Thymus (tissue), 11 donors: ENCODE data around the gene CD40. TPM values are rescaled to one million over a fixed set of nuclear protein-coding genes. Genes with fewer than 3 reads are reported as not detected.
"Not testable (repeated sequence)": the region's sequence is repeated elsewhere in the genome, so short reads cannot be mapped to it uniquely, and the experiment has no call there.

Experiments
- DNase-seq, 9 donors: peaks; one replicate each; pipeline ENCODE4 v3.0.0-alpha.2; 2013; ENCODE audit warnings: low spot score in 9 of 9, low read depth in 6 of 9, missing footprints in 1 of 9
- H3K27ac ChIP-seq, 2 donors: one replicate each; pipeline ENCODE4 v1.5.1; 2013; ENCODE audit warnings: control low read depth in 1 of 2, low read depth in 1 of 2, low read length in 1 of 2, mild to moderate bottlenecking in 1 of 2, moderate library complexity in 1 of 2
- H3K27me3 ChIP-seq, 2 donors: one replicate each; pipeline ENCODE4 v1.5.1; 2013; ENCODE audit warnings: low read length in 1 of 2; ENCODE audit not compliant: control insufficient read depth in 2 of 2, insufficient read depth in 1 of 2
- H3K36me3 ChIP-seq, 2 donors: one replicate each; pipeline ENCODE4 v1.5.1; 2013; ENCODE audit warnings: low read length in 1 of 2, mild to moderate bottlenecking in 1 of 2, moderate library complexity in 1 of 2; ENCODE audit not compliant: control insufficient read depth in 2 of 2, insufficient read depth in 2 of 2
- H3K4me1 ChIP-seq, 2 donors: one replicate each; pipeline ENCODE4 v1.5.1; 2013; ENCODE audit warnings: low read length in 2 of 2; ENCODE audit not compliant: control insufficient read depth in 2 of 2, insufficient read depth in 2 of 2
- H3K4me3 ChIP-seq, 2 donors: one replicate each; pipeline ENCODE4 v1.5.1; 2013; ENCODE audit warnings: low read length in 2 of 2, control low read depth in 1 of 2, mild to moderate bottlenecking in 1 of 2
- H3K9me3 ChIP-seq, 2 donors: one replicate each; pipeline ENCODE4 v1.5.1; 2013; ENCODE audit warnings: low read length in 1 of 2, mild to moderate bottlenecking in 1 of 2; ENCODE audit not compliant: control insufficient read depth in 2 of 2, insufficient read depth in 1 of 2
- WGBS: extraction: QIAGEN DNeasy Blood & Tissue Kit; methylation state at CpG from one replicate; pipeline ENCODE4 v1.1.7; 2013; 5-methylcytosine and 5-hydroxymethylcytosine counted together
- polyA plus RNA-seq: library from polyadenylated mRNA; stranded (reverse); fragments of 200-250 nt; gene quantifications from one replicate; pipeline ENCODE4 v1.2.3, GENCODE V29; 2013
- total RNA-seq: library from RNA; stranded (reverse); fragments of 120-200 nt; gene quantifications from one replicate; pipeline ENCODE4 v1.2.4, GENCODE V29; 2013
- donor health status: healthy.

Gene CD40
- total and polyA plus RNA-seq, 2 donors, result 22.8 to 30.6 TPM

GRCh38 chr20:46089417-46090388 is 28.4 kb upstream of the CD40 start, which contains the start of gene NCOA5:
Gene NCOA5 (minus strand): TSS chr20:46089962. CDS start chr20:46079424, 10,538 bp downstream.
- no peaks in the 10 kb centered on the region for H3K36me3 ChIP-seq
- no peaks in the 10 kb centered on the region for H3K9me3 ChIP-seq
- H3K4me3 ChIP-seq, result peak within 1 kb of the TSS; percentile 74 to 83
- DNase-seq, result peak; percentile 79 to 96 (median 92)
- H3K27ac ChIP-seq, result peak within 1 kb of the TSS; percentile 77 to 92
- no peaks in the 10 kb centered on the region for H3K27me3 ChIP-seq
- under 1% methylated on average over 100 of the region's 100 CpGs for whole genome bisulfite sequencing
- H3K4me1 ChIP-seq, result peaks cover 6 to 12% of the 10 kb centered on the region in 2 donors

DNA sequence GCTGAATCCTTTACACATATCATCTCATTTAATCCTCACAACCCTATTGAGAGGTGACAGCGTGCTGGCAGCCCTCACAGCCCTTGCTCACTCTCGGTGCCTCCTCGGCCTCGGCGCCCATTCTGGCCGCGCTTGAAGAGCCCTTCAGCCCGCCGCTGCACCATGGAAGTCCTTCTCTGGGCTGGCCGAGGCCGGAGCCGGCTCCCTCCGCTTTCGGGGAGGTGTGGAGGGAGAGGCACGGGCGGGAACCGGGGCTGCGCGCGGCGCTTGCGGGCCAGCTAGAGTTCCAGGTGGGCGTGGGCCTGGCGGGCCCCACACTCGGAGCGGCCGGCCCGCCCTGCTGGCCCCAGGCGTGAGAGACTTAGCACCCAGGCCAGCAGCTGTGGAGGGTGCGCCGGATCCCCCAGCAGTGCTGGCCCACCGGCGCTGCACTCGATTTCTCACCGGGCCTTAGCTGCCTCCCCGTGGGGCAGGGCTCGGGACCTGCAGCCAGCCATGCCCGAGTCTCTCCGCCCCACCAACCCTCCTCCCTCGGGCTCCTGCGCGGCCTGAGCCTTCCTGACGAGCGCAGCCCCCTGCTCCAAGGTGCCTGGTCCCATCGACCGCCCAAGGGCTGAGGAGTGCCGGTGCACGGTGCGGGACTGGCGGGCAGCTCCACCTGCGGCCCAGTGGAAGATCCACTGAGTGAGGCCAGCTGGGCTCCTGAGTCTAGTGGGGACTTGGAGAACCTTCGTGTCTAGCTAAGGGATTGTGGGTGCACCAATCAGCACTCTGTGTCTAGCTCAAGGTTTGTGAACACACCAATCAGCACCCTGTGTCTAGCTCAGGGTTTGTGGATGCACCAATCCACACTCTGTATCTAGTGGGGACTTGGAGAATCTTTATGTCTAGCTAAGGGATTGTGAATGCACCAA is 26.2 kb upstream of the CD40 start:
- not testable (repeated sequence) for H3K36me3 ChIP-seq, DNase-seq, H3K9me3 ChIP-seq, H3K27ac ChIP-seq, H3K27me3 ChIP-seq, H3K4me3 ChIP-seq
- H3K4me1 ChIP-seq, result peaks cover 6 to 12% of the 10 kb centered on the region in 2 donors
- WGBS, result 98% methylated on average over 52 of the region's 52 CpGs

- no peak overlapping the region for H3K4me3 ChIP-seq
- 85% methylated on average over 2 of the region's 2 CpGs for WGBS
- no peaks in the 10 kb centered on the region for H3K36me3 ChIP-seq
- H3K4me1 ChIP-seq, result peaks cover 1 to 2% of the 10 kb centered on the region in 2 donors
- H3K27ac ChIP-seq, result no peak overlapping the region
- no peaks in the 10 kb centered on the region for H3K9me3 ChIP-seq
- peaks cover 6 to 14% of the 10 kb centered on the region in 2 donors for H3K27me3 ChIP-seq
- no peak for DNase-seq
These were observed 24.6 kb upstream of the CD40 start for GRCh38 chr20:46093531-46093930.

DNA sequence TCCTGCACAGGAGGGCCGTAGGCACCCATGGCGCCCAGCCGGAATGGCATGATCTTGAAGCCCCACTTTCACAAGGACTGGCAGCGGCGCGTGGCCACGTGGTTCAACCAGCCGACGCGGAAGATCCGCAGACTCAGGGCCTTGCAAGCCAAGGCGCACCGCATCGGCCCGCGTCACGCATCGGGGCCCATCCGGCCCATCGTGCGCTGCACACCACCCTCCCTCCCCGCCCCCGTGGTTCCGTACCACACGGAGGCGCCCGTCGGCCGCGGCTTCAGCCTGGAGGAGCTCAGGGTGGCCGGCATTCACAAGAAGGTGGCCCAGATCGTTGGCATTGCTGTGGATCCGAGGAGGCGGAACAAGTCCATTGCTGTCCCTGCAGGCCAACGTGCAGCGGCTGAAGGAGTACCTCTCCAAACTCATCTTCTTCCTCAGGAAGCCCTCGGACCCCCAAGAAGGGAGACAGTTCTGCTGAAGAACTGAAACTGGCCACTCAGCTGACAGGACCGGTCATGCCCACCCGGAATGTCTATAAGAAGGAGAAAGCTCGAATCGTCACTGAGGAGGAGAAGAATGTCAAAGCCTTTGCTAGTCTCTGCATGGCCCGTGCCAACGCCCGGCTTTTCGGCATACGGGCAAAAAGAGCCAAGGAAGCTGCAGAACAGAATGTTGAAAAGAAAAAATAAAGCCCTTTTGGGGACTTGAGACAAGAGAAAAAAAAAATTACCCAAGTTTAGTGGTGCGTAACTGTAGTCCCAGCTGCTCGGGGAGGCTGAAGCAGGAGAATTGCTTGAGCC is 18.4 kb upstream of the CD40 start:
- Histone ChIP-seq H3K9me3 (peaks cover 0 to 4% of the 10 kb centered on the region in 2 donors), H3K4me3 (no peak overlapping the region), H3K4me1 (no peaks in the 10 kb centered on the region), H3K27ac (no peak overlapping the region), H3K36me3 (no peaks in the 10 kb centered on the region), H3K27me3 (peaks cover 19 to 50% of the 10 kb centered on the region in 2 donors)
- no peak for DNase-seq
- WGBS, result 36% methylated on average over 48 of the region's 48 CpGs

DNA sequence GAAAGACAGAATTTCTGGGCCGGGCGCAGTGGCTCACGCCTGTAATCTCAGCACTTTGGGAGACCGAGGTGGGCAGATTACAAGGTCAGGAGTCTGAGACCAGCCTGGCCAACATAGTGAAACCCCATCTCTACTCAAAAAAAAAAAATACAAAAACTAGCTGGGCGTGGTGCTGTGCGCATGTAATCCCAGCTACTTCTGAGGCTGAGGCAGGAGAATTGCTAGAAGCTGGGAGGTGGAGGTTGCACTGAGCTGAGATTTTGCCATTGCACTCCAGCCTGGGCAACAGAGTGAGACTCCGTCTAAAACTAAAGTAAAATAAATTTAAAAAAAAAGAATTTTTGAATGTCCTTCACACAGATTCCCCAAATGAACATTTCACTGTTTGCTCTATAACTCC is 17.7 kb upstream of the CD40 start:
- WGBS, result 95% methylated on average over 7 of the region's 7 CpGs
- H3K27ac ChIP-seq, H3K4me3 ChIP-seq, H3K36me3 ChIP-seq, DNase-seq, H3K4me1 ChIP-seq, H3K9me3 ChIP-seq: not testable (repeated sequence)
- H3K27me3 ChIP-seq, result peaks cover 19 to 50% of the 10 kb centered on the region in 2 donors

- peaks cover 0 to 4% of the 10 kb centered on the region in 2 donors for H3K9me3 ChIP-seq
- H3K36me3 ChIP-seq, result no peaks in the 10 kb centered on the region
- no peak overlapping the region for H3K27ac ChIP-seq
- no peak for DNase-seq
- no peaks in the 10 kb centered on the region for H3K4me1 ChIP-seq
- no peak overlapping the region for H3K4me3 ChIP-seq
- H3K27me3 ChIP-seq, result peaks cover 19 to 50% of the 10 kb centered on the region in 2 donors
- 92% methylated on average over 5 of the region's 5 CpGs for WGBS
These were observed 17.1 kb upstream of the CD40 start for GRCh38 chr20:46100988-46101387.

DNA sequence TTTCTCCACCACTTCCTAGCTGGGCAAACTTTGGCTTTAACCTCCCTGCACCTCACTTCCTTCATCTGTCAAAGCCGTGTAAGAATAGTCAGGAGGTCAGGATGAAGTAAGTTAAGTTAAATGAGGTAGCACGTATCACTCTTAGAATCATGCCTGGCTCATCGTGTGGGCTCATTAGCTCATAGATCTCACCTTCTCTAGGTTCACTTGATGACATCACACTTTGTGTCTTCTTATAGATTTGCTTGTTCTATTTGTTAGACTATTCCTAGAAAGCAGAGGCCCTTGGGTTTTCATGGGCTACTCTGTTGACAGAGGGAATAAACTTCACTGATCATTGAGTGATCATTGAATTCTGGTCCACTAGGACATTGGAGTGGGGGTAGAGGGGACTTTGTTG is 16.2 kb upstream of the CD40 start:
- 78% methylated on average over 3 of the region's 3 CpGs for WGBS
- peaks cover 19 to 47% of the 10 kb centered on the region in 2 donors for H3K27me3 ChIP-seq
- H3K9me3 ChIP-seq, result peaks cover 0 to 4% of the 10 kb centered on the region in 2 donors
- H3K4me3 ChIP-seq, result no peak overlapping the region
- no peak for DNase-seq
- H3K27ac ChIP-seq, result no peak overlapping the region
- H3K36me3 ChIP-seq, result no peaks in the 10 kb centered on the region
- no peaks in the 10 kb centered on the region for H3K4me1 ChIP-seq

DNA sequence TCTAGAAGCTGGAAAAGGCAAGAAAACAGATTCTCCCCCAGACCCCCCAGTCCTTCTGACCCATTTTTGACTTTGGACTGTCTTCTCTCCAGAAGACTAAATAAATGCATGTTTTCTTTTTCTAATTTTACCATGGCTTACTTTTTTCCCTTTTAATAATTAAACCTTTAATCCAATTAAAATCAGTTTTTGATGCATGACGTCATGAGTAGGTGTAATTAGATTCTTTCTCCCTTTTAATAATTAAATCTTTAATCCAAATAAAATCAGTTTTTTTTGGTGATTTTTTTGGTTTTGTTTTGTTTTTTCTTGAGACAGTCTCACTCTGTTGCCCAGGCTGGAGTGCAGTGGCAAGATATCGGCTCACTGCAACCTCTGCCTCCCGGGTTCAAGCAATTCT is 15.2 kb upstream of the CD40 start:
- Histone ChIP-seq H3K27me3 (peaks cover 15 to 40% of the 10 kb centered on the region in 2 donors), H3K9me3 (peaks cover 0 to 4% of the 10 kb centered on the region in 2 donors), H3K27ac (no peak overlapping the region), H3K4me1 (no peaks in the 10 kb centered on the region), H3K4me3 (no peak overlapping the region), H3K36me3 (no peaks in the 10 kb centered on the region)
- DNase-seq, result no peak
- WGBS, result 95% methylated on average over 3 of the region's 3 CpGs
